CD4-positive, alpha-beta T cell (primary cell): ENCODE measurements around the gene SLC37A2. TPM values are rescaled to one million over a fixed set of nuclear protein-coding genes. Genes with fewer than 3 reads are reported as not detected.
"Not testable (repeated sequence)": the region's sequence is repeated elsewhere in the genome, so short reads cannot be mapped to it uniquely, and the experiment has no call there.

ENCODE experiments used
- ATAC-seq: fragments of 200-7000 bp; cut with Tn5 transposase; one replicate; pipeline ENCODE4 v1.10.0; 2022; ENCODE audit warnings: mild to moderate bottlenecking; ENCODE audit not compliant: poor library complexity
- CTCF ChIA-PET: fragments of 350-600 bp; sonication (Branson Sonifier 250); formaldehyde crosslinking; loops from one replicate; lab custom pipeline; 2021; ENCODE audit warnings: antibody characterized with exemption, inconsistent platforms; lab: Charles Lee
- POLR2A ChIA-PET: fragments of 350-600 bp; sonication (Branson Sonifier 250); formaldehyde crosslinking; loops from one replicate; lab custom pipeline; 2021; ENCODE audit warnings: antibody characterized with exemption, inconsistent platforms; lab: Charles Lee
- DNase-seq, 14 experiments: peaks; one replicate each; pipeline ENCODE4 v3.0.0-alpha.2; 2013 to 2020; ENCODE audit warnings: mixed read lengths in 2 of 14
- H3K27ac ChIP-seq, 2 donors: one replicate each; pipeline versions ENCODE4 v1.5.1 to v1.7.0; 2013; ENCODE audit warnings: low read length in 2 of 2, low read depth in 1 of 2, mild to moderate bottlenecking in 1 of 2
- H3K27me3 ChIP-seq, 2 experiments: 1 replicate in 1 of 2; 2 replicates in 1 of 2; pipeline versions ENCODE4 v1.6.1 to v1.7.0; 2013; ENCODE audit warnings: low read length in 2 of 2, control low read depth in 1 of 2, mild to moderate bottlenecking in 1 of 2, moderate library complexity in 1 of 2; ENCODE audit not compliant: insufficient read depth in 2 of 2, control insufficient read depth in 1 of 2
- H3K36me3 ChIP-seq: one replicate; pipeline ENCODE4 v1.6.1; 2013; ENCODE audit warnings: low read length, control low read depth; ENCODE audit not compliant: insufficient read depth
- H3K4me1 ChIP-seq: one replicate; pipeline ENCODE4 v1.6.1; 2013; ENCODE audit warnings: low read length, control low read depth; ENCODE audit not compliant: insufficient read depth
- H3K4me3 ChIP-seq: one replicate; pipeline ENCODE4 v1.5.1; 2013; ENCODE audit warnings: mild to moderate bottlenecking, low read length, moderate library complexity
- H3K9me3 ChIP-seq, 2 experiments: 1 replicate in 1 of 2; 2 replicates in 1 of 2; pipeline versions ENCODE4 v1.6.1 to v1.7.0; 2013; ENCODE audit warnings: low read length in 2 of 2, mild to moderate bottlenecking in 2 of 2, control low read depth in 1 of 2, moderate library complexity in 1 of 2; ENCODE audit not compliant: control insufficient read depth in 1 of 2, insufficient read depth in 1 of 2
- H3K27ac Mint-ChIP-seq: one replicate; pipeline ENCODE4 v1.8.0; 2020; ENCODE audit warnings: mixed read lengths
- H3K27me3 Mint-ChIP-seq: one replicate; pipeline ENCODE4 v1.8.0; 2021; ENCODE audit warnings: mixed read lengths
- H3K36me3 Mint-ChIP-seq: one replicate; pipeline ENCODE4 v1.8.0; 2021; ENCODE audit warnings: low read depth, mixed read lengths
- H3K4me1 Mint-ChIP-seq: one replicate; pipeline ENCODE4 v1.8.0; 2021; ENCODE audit warnings: low read depth, mixed read lengths
- H3K4me3 Mint-ChIP-seq: one replicate; pipeline ENCODE4 v1.8.0; 2020; ENCODE audit warnings: mild to moderate bottlenecking, mixed read lengths
- H3K9me3 Mint-ChIP-seq: one replicate; pipeline ENCODE4 v1.8.0; 2020; ENCODE audit warnings: mixed read lengths
- CTCF ChIP-seq: fragments of 200-600 bp; IDR thresholded peaks from one replicate; pipeline ENCODE4 v1.8.0; 2022; ENCODE audit warnings: antibody characterized with exemption, mild to moderate bottlenecking
- intact Hi-C, 2 experiments: fragments of 100-400 bp; cut with DNase I in 1 of 2; cut with micrococcal nuclease in 1 of 2; formaldehyde crosslinking; loops; one replicate each; pipeline versions ENCODE4 v1.15.1 to v1.9.0; 2023 to 2025; cut with DNase I, micrococcal nuclease
- total RNA-seq, 174 experiments: library from RNA in 2 of 174; stranded (reverse) in 2 of 174; gene quantifications; one replicate each; pipeline ENCODE4 v1.2.3 and lab custom pipeline; 2021 to 2026

SLC37A2 gene
- total RNA-seq, 2 experiments from 2014 or later: 0.25 to 0.34 TPM

DNA sequence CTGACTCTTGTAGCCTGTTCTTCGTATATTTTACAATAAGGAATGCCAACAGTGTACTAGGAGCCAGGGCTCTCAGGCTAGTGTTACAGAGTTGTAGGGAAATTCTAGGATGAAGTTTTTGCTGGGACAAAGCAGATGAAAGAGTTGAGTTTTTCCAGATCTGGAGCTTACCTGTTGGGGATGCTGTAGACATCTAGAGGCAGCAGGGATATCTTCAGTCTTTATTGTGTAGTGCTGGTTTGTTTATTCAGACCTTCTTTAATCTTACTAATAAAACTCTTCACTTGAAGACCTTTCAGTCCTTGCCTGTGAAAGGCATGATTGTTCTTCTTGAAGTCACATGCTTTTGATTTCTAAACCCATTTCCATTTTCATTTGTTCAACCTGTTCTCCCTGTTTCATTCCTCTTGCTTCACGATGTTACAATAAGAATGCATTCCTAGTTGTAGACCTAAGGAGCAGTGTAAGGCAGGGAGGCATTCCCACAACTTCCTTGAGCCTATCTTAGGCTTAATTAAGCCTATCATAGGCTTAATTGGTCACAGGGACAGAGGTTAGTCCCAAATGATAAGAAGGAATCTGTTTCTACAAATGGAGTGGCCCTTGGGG lies 7.9 kb upstream of the SLC37A2 start:
- intact Hi-C loops: no loop called here

GRCh38 chr11:125056111-125056510 lies 7.0 kb upstream of the SLC37A2 start:
- H3K27ac ChIP-seq, H3K27ac Mint-ChIP-seq, H3K4me1 ChIP-seq, H3K4me3 ChIP-seq, CTCF ChIA-PET, H3K9me3 Mint-ChIP-seq, intact Hi-C loops, H3K36me3 Mint-ChIP-seq, H3K9me3 ChIP-seq, POLR2A ChIA-PET, H3K4me1 Mint-ChIP-seq, H3K36me3 ChIP-seq, DNase-seq, H3K4me3 Mint-ChIP-seq, H3K27me3 ChIP-seq, ATAC-seq: not testable (repeated sequence)
- peaks cover 13% of the 10 kb centered on the region for H3K27me3 Mint-ChIP-seq

More for the DNA sequence above, 7.9 kb upstream of the SLC37A2 start:
- Mint-ChIP-seq H3K36me3 (no peaks in the 10 kb centered on the region), H3K4me3 (no peak overlapping the region), H3K27ac (no peak overlapping the region), H3K9me3 (no peaks in the 10 kb centered on the region), H3K27me3 (peaks cover 4% of the 10 kb centered on the region), H3K4me1 (no peaks in the 10 kb centered on the region)
- no peak overlapping the region for H3K27ac ChIP-seq
- H3K9me3 ChIP-seq: no peaks in the 10 kb centered on the region
- no peak for TF ChIP-seq CTCF
- no peaks in the 10 kb centered on the region for H3K27me3 ChIP-seq
- no peaks in the 10 kb centered on the region for H3K4me1 ChIP-seq
- no peak for DNase-seq
- no peak for ATAC-seq
- ChIA-PET POLR2A (interaction anchor here (0.6 kb wide), 1 partner anchor 73 kb away, joined by 4 read pairs; no protein-coding TSS in a partner anchor), CTCF (no interaction called here)
- no peak overlapping the region for H3K4me3 ChIP-seq
- H3K36me3 ChIP-seq: no peaks in the 10 kb centered on the region

GRCh38 chr11:125056931-125057692 lies 6.0 kb upstream of the SLC37A2 start:
- Mint-ChIP-seq H3K4me1 (no peaks in the 10 kb centered on the region), H3K4me3 (no peak overlapping the region), H3K36me3 (no peaks in the 10 kb centered on the region), H3K9me3 (no peaks in the 10 kb centered on the region), H3K27ac (no peak overlapping the region), H3K27me3 (peaks cover 19% of the 10 kb centered on the region)
- Histone ChIP-seq H3K36me3 (no peaks in the 10 kb centered on the region), H3K4me3 (no peak overlapping the region), H3K27me3 (no peaks in the 10 kb centered on the region), H3K9me3 (no peaks in the 10 kb centered on the region), H3K4me1 (no peaks in the 10 kb centered on the region), H3K27ac (no peak overlapping the region)
- CTCF ChIA-PET: no interaction called here
- ATAC-seq (no peak), DNase-seq (no peak)
- TF ChIP-seq CTCF: no peak
- POLR2A ChIA-PET: no interaction called here
- intact Hi-C loops: no loop called here
